HEK293 (cell line): Measurements from ENCODE around the gene HDHD3.

Experiments
- GFI1B ChIP-seq: fragments of 450-650 bp; formaldehyde crosslinking; IDR thresholded peaks from 2 replicates; pipeline ENCODE4 v1.5.1; 2016; ENCODE audit warnings: missing biosample characterization, missing genetic modification characterization
- ZNF214 ChIP-seq: fragments of 450-650 bp; formaldehyde crosslinking; IDR thresholded peaks from 2 replicates; pipeline ENCODE4 v1.5.1; 2017; ENCODE audit warnings: missing biosample characterization, mild to moderate bottlenecking, missing genetic modification characterization, borderline replicate concordance
- ZNF37A ChIP-seq: fragments of 450-650 bp; IDR thresholded peaks from 2 replicates; pipeline ENCODE4 v1.5.1; 2018; ENCODE audit warnings: missing biosample characterization, missing genetic modification characterization
- ZNF394 ChIP-seq: fragments of 450-650 bp; formaldehyde crosslinking; IDR thresholded peaks from 2 replicates; pipeline ENCODE4 v1.5.1; 2016; ENCODE audit warnings: missing biosample characterization, missing genetic modification characterization, mild to moderate bottlenecking, moderate library complexity, borderline replicate concordance
- TF ChIP-seq, protein P1 (sequence below): fragments of 450-650 bp; formaldehyde crosslinking; conservative IDR thresholded peaks from 2 replicates; pipeline ENCODE4 v1.5.1; 2016; ENCODE audit warnings: low read depth, missing biosample characterization, missing genetic modification characterization

DNA sequence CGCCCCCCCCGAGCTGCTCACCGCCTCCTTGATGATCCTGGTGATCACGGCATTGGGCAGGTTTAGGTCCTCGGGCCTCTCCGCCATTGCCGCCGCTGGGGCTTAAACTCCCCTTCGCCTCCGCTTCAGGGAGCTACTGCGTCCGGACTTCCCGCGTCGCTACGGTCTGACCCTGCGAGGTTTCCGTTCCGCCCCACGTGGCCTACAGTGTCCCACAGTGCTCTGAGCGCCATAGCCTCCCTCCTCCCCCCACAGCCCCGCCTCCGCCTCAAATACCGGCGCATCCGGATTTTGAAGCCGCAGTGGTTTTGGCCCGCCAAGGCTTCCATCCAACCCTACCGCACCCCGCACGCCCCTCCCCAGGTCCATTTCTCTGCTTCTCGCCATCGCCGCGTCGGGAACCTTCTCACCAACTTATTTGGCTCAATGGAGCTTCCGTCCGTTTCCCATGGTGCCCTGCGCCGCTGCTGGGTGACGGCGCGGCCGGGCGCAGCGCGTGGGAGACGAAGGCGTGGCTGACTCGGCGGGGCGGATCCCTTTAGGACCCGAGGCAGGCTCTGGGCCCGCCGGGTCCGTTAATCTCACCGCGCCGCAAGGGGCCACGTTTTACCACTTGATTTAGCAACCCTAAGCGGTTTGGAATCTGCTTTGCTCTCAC, 33.5 kb upstream of the HDHD3 start, which contains the start of the genes C9orf43 and POLE3:
- TF ChIP-seq ZNF37A (tag by site-specific recombination) (no peak), GFI1B (no peak), ZNF394 (tag by site-specific recombination) (no peak), ZNF214 (tag by site-specific recombination) (no peak)
- TF ChIP-seq, protein P1, sequence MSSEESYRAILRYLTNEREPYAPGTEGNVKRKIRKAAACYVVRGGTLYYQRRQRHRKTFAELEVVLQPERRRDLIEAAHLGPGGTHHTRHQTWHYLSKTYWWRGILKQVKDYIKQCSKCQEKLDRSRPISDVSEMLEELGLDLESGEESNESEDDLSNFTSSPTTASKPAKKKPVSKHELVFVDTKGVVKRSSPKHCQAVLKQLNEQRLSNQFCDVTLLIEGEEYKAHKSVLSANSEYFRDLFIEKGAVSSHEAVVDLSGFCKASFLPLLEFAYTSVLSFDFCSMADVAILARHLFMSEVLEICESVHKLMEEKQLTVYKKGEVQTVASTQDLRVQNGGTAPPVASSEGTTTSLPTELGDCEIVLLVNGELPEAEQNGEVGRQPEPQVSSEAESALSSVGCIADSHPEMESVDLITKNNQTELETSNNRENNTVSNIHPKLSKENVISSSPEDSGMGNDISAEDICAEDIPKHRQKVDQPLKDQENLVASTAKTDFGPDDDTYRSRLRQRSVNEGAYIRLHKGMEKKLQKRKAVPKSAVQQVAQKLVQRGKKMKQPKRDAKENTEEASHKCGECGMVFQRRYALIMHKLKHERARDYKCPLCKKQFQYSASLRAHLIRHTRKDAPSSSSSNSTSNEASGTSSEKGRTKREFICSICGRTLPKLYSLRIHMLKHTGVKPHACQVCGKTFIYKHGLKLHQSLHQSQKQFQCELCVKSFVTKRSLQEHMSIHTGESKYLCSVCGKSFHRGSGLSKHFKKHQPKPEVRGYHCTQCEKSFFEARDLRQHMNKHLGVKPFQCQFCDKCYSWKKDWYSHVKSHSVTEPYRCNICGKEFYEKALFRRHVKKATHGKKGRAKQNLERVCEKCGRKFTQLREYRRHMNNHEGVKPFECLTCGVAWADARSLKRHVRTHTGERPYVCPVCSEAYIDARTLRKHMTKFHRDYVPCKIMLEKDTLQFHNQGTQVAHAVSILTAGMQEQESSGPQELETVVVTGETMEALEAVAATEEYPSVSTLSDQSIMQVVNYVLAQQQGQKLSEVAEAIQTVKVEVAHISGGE (tag by site-specific recombination), result peak; percentile 77
